ENCODE measurements around the gene RPSA. TPM values are rescaled to one million over a fixed set of nuclear protein-coding genes. Genes with fewer than 3 reads are reported as not detected.
"Not testable (repeated sequence)": the region's sequence is repeated elsewhere in the genome, so short reads cannot be mapped to it uniquely, and the experiment has no call there.

Gene RPSA
- total RNA-seq, 2 experiments from 2014 or later: 1,930 to 1,974 TPM

GRCh38 chr3:39414421-39414907, 7.9 kb downstream of the RPSA start:
- Histone ChIP-seq H3K27ac (ENCODE audit: low read depth in 1 of 2, low read length in 2 of 2) (peak overlapping the region; percentile 3 to 9), H3K27me3 (ENCODE audit: control insufficient read depth in 1 of 2, insufficient read depth in 2 of 2, low read length in 2 of 2) (no peaks in the 10 kb centered on the region), H3K36me3 (ENCODE audit: insufficient read depth, low read length) (peaks cover 51% of the 10 kb centered on the region), H3K4me1 (ENCODE audit: insufficient read depth, low read length) (peaks cover 11% of the 10 kb centered on the region), H3K9me3 (ENCODE audit: control insufficient read depth in 1 of 2, insufficient read depth in 1 of 2, low read length in 2 of 2) (no peaks in the 10 kb centered on the region), H3K4me3 (ENCODE audit: low read length) (no peak overlapping the region)
- ChIA-PET CTCF (no interaction called here), POLR2A (interaction anchor here (2.7 kb wide), 1 partner anchor 8 kb away, joined by 23 read pairs; the partner anchor contains the start of gene RPSA)
- ATAC-seq (ENCODE audit: poor library complexity) (peak; percentile 32), DNase-seq (no peak)
- Mint-ChIP-seq H3K36me3 (ENCODE audit: low read depth) (peaks cover 56% of the 10 kb centered on the region), H3K27me3 (peaks cover 4% of the 10 kb centered on the region), H3K4me1 (ENCODE audit: low read depth) (peaks cover 24% of the 10 kb centered on the region), H3K27ac (peak overlapping the region; percentile 19), H3K9me3 (no peaks in the 10 kb centered on the region), H3K4me3 (no peak overlapping the region)
- intact Hi-C loops (cut with DNase I, micrococcal nuclease): no loop called here
- TF ChIP-seq, protein P1, sequence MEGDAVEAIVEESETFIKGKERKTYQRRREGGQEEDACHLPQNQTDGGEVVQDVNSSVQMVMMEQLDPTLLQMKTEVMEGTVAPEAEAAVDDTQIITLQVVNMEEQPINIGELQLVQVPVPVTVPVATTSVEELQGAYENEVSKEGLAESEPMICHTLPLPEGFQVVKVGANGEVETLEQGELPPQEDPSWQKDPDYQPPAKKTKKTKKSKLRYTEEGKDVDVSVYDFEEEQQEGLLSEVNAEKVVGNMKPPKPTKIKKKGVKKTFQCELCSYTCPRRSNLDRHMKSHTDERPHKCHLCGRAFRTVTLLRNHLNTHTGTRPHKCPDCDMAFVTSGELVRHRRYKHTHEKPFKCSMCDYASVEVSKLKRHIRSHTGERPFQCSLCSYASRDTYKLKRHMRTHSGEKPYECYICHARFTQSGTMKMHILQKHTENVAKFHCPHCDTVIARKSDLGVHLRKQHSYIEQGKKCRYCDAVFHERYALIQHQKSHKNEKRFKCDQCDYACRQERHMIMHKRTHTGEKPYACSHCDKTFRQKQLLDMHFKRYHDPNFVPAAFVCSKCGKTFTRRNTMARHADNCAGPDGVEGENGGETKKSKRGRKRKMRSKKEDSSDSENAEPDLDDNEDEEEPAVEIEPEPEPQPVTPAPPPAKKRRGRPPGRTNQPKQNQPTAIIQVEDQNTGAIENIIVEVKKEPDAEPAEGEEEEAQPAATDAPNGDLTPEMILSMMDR (IDR thresholded peaks at IDR 0.05): no peak

DNA sequence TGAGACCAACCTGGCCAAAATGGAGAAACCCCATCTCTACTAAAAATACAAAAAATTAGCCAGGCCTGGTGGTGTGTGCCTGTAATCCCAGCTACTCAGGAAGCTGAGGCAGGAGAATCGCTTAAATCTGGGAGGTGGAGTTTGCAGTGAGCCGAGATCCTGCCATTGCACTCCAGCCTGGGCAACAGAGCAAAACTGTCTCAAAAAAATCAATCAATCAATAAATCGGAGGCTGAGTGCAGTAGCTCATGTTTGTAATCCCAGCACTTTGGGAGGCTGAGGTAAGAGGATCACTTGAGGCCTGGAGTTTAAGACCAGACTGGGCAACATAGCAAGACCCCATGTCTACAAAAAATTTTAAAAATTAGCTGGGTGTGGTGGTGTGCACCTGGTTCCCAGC, 8.8 kb downstream of the RPSA start:
- H3K36me3 ChIP-seq (ENCODE audit: insufficient read depth, low read length): peaks cover 43% of the 10 kb centered on the region
- H3K27ac ChIP-seq (ENCODE audit: low read depth in 1 of 2, low read length in 2 of 2): peak overlapping the region in 1 of 2 donors; percentile 9
- H3K27me3 ChIP-seq (ENCODE audit: control insufficient read depth in 1 of 2, insufficient read depth in 2 of 2, low read length in 2 of 2); DNase-seq; H3K27me3 Mint-ChIP-seq; CTCF ChIA-PET; H3K9me3 Mint-ChIP-seq; H3K4me3 ChIP-seq (ENCODE audit: low read length); H3K9me3 ChIP-seq (ENCODE audit: control insufficient read depth in 1 of 2, insufficient read depth in 1 of 2, low read length in 2 of 2); ATAC-seq (ENCODE audit: poor library complexity); H3K4me3 Mint-ChIP-seq; H3K27ac Mint-ChIP-seq; H3K4me1 ChIP-seq (ENCODE audit: insufficient read depth, low read length): not testable (repeated sequence)
- peaks cover 18% of the 10 kb centered on the region for H3K4me1 Mint-ChIP-seq (ENCODE audit: low read depth)
- H3K36me3 Mint-ChIP-seq (ENCODE audit: low read depth): peaks cover 48% of the 10 kb centered on the region
- intact Hi-C loops (cut with DNase I, micrococcal nuclease): loop anchor here in 1 of 2 experiments (5.0 kb wide), 1 partner anchor 33 kb away; the partner anchor contains the start of gene SLC25A38
- POLR2A ChIA-PET: interaction anchor here (0.9 to 2.7 kb wide), 3 partner anchors 9 to 1458 kb away, joined by 3 to 23 read pairs (median 3); partner anchors contain the start of gene RPSA

DNA sequence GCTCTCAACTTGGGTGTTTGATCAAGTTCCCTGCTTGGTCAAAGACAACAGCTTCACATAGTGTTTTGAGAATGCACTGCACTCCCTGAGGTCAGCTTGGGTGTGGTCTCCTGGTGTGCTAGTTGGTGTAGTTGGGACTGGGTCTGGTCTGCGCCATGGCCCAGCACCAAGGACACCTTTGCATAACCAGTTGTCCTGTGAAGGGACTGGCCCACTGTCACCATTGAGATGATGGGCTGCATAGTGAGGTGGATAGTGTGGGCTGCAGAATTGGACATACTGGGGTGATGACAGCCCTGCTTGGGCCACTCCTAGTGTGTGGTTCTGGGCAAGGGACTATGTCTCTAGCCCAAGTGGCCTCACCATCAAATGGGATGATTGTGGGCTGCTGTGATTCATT, 9.5 kb downstream of the RPSA start:
- H3K27ac Mint-ChIP-seq: no peak overlapping the region
- H3K4me1 ChIP-seq (ENCODE audit: insufficient read depth, low read length): peaks cover 2% of the 10 kb centered on the region
- peaks cover 4% of the 10 kb centered on the region for H3K27me3 Mint-ChIP-seq
- DNase-seq (no peak), ATAC-seq (ENCODE audit: poor library complexity) (no peak)
- TF ChIP-seq, protein P1 (IDR thresholded peaks at IDR 0.05): no peak
- no peaks in the 10 kb centered on the region for H3K9me3 Mint-ChIP-seq
- H3K4me3 ChIP-seq (ENCODE audit: low read length): no peak overlapping the region
- POLR2A ChIA-PET: interaction anchor here (0.9 to 2.7 kb wide), 3 partner anchors 10 to 1459 kb away, joined by 3 to 23 read pairs (median 3); partner anchors contain the start of gene RPSA
- no peak overlapping the region for H3K4me3 Mint-ChIP-seq
- no peaks in the 10 kb centered on the region for H3K27me3 ChIP-seq (ENCODE audit: control insufficient read depth in 1 of 2, insufficient read depth in 2 of 2, low read length in 2 of 2)
- CTCF ChIA-PET: interaction anchor here (0.7 kb wide), 1 partner anchor 71 kb away, joined by 4 read pairs; no protein-coding TSS in a partner anchor
- H3K27ac ChIP-seq (ENCODE audit: low read depth in 1 of 2, low read length in 2 of 2): no peak overlapping the region
- H3K4me1 Mint-ChIP-seq (ENCODE audit: low read depth): peaks cover 14% of the 10 kb centered on the region
- peaks cover 47% of the 10 kb centered on the region for H3K36me3 Mint-ChIP-seq (ENCODE audit: low read depth)
- no peaks in the 10 kb centered on the region for H3K9me3 ChIP-seq (ENCODE audit: control insufficient read depth in 1 of 2, insufficient read depth in 1 of 2, low read length in 2 of 2)
- H3K36me3 ChIP-seq (ENCODE audit: insufficient read depth, low read length): peaks cover 36% of the 10 kb centered on the region
- intact Hi-C loops (cut with DNase I, micrococcal nuclease): loop anchor here in 1 of 2 experiments (5.0 kb wide), 1 partner anchor 34 kb away; the partner anchor contains the start of gene SLC25A38

DNA sequence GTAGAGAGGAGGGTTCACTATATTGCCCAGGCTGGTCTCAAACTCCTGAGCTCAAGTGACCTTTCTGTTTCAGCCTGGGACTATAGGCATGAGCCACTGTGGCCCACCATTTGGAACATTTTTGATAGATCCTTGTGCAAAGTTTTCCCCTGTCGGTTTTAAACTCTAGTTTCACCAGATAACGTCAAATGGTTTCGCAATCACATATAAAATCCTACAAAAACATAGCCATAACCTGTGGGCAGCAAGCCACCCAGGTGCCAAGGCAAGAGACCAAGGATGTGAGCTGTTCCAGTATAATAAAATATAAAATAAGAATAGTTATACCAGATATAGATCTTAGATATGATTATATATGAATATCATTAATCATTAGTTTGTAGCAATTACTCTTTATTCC, 10.5 kb downstream of the RPSA start:
- peaks cover 26% of the 10 kb centered on the region for H3K36me3 ChIP-seq (ENCODE audit: insufficient read depth, low read length)
- not testable (repeated sequence) for H3K9me3 Mint-ChIP-seq; H3K9me3 ChIP-seq (ENCODE audit: control insufficient read depth in 1 of 2, insufficient read depth in 1 of 2, low read length in 2 of 2); DNase-seq; H3K27me3 ChIP-seq (ENCODE audit: control insufficient read depth in 1 of 2, insufficient read depth in 2 of 2, low read length in 2 of 2); ATAC-seq (ENCODE audit: poor library complexity); H3K27ac ChIP-seq (ENCODE audit: low read depth in 1 of 2, low read length in 2 of 2); H3K27me3 Mint-ChIP-seq; H3K4me1 Mint-ChIP-seq (ENCODE audit: low read depth); H3K4me3 ChIP-seq (ENCODE audit: low read length); H3K4me3 Mint-ChIP-seq; H3K4me1 ChIP-seq (ENCODE audit: insufficient read depth, low read length); H3K27ac Mint-ChIP-seq
- intact Hi-C loops (cut with DNase I, micrococcal nuclease): loop anchor here (1.0 to 5.0 kb wide), 2 partner anchors 34 to 35 kb away; partner anchors contain the start of gene SLC25A38 (in 2 of the 2)
- ChIA-PET POLR2A (interaction anchor here (1.0 to 2.7 kb wide), 2 partner anchors 11 to 27 kb away, joined by 3 to 23 read pairs; partner anchors contain the start of gene RPSA), CTCF (interaction anchor here (0.7 to 1.4 kb wide), 3 partner anchors 10 to 39 kb away, joined by 3 to 6 read pairs (median 3); partner anchors contain the start of gene RPSA)
- peaks cover 40% of the 10 kb centered on the region for H3K36me3 Mint-ChIP-seq (ENCODE audit: low read depth)

GRCh38 chr3:39418556-39419225, 12.2 kb downstream of the RPSA start:
- H3K9me3 Mint-ChIP-seq; H3K27me3 ChIP-seq (ENCODE audit: control insufficient read depth in 1 of 2, insufficient read depth in 2 of 2, low read length in 2 of 2); H3K4me3 Mint-ChIP-seq; H3K4me1 ChIP-seq (ENCODE audit: insufficient read depth, low read length); H3K36me3 ChIP-seq (ENCODE audit: insufficient read depth, low read length); DNase-seq; H3K27ac ChIP-seq (ENCODE audit: low read depth in 1 of 2, low read length in 2 of 2); CTCF ChIA-PET; H3K4me1 Mint-ChIP-seq (ENCODE audit: low read depth); H3K27me3 Mint-ChIP-seq; H3K27ac Mint-ChIP-seq; ATAC-seq (ENCODE audit: poor library complexity); POLR2A ChIA-PET; H3K4me3 ChIP-seq (ENCODE audit: low read length); H3K9me3 ChIP-seq (ENCODE audit: control insufficient read depth in 1 of 2, insufficient read depth in 1 of 2, low read length in 2 of 2): not testable (repeated sequence)
- intact Hi-C loops (cut with DNase I, micrococcal nuclease): loop anchor here in 1 of 2 experiments (5.0 kb wide), 1 partner anchor 36 kb away; the partner anchor contains the start of gene SLC25A38
- H3K36me3 Mint-ChIP-seq (ENCODE audit: low read depth): peaks cover 23% of the 10 kb centered on the region

All from CD4-positive, alpha-beta T cell (primary cell).